ENCODE data around the gene HOXB8.

GRCh38 chr17:48583708-48584222, 31.3 kb downstream of the HOXB8 start:
- no peak for TF ChIP-seq CTCF (IDR thresholded peaks at IDR 0.05)
- no peak for TF ChIP-seq POLR2A (IDR thresholded peaks at IDR 0.05)

All from upper lobe of left lung (tissue), 4 donors.